CD4-positive, alpha-beta memory T cell (primary cell): ENCODE results near the gene SLC2A5. TPM values are rescaled to one million over a fixed set of nuclear protein-coding genes. Genes with fewer than 3 reads are reported as not detected.

Source experiments
- CTCF ChIA-PET: fragments of 350-600 bp; sonication (Branson Sonifier 250); formaldehyde crosslinking; loops from one replicate; lab custom pipeline; 2021; ENCODE audit warnings: inconsistent platforms; ENCODE audit not compliant: partially characterized antibody; lab: Charles Lee
- POLR2A ChIA-PET: fragments of 350-600 bp; sonication (Branson Sonifier 250); formaldehyde crosslinking; loops from one replicate; lab custom pipeline; 2021; ENCODE audit not compliant: partially characterized antibody; lab: Charles Lee
- DNase-seq, 5 donors: peaks; one replicate each; pipeline versions ENCODE4 v3.0.0 to v3.0.0-alpha.2; 2020 to 2022; ENCODE audit warnings: mixed read lengths in 1 of 5
- H3K27ac ChIP-seq: one replicate; pipeline ENCODE4 v1.7.0; 2013; ENCODE audit warnings: low read depth, low read length
- H3K27me3 ChIP-seq: 2 replicates; pipeline ENCODE4 v1.7.0; 2013; ENCODE audit warnings: mild to moderate bottlenecking, low read length, moderate library complexity; ENCODE audit not compliant: insufficient read depth
- H3K36me3 ChIP-seq: 2 replicates; pipeline ENCODE4 v1.7.0; 2013; ENCODE audit warnings: mild to moderate bottlenecking, low read length, moderate library complexity; ENCODE audit not compliant: insufficient read depth
- H3K4me1 ChIP-seq: 2 replicates; pipeline ENCODE4 v1.7.0; 2013; ENCODE audit warnings: mild to moderate bottlenecking, low read length, moderate library complexity; ENCODE audit not compliant: insufficient read depth
- H3K4me3 ChIP-seq, 2 donors: one replicate each; pipeline ENCODE4 v1.7.0; 2013; ENCODE audit warnings: low read length in 2 of 2, mild to moderate bottlenecking in 1 of 2
- H3K9me3 ChIP-seq, 2 donors: one replicate each; pipeline ENCODE4 v1.7.0; 2013; ENCODE audit warnings: low read length in 2 of 2, control low read depth in 1 of 2; ENCODE audit not compliant: control insufficient read depth in 1 of 2
- H3K27ac Mint-ChIP-seq, 7 donors: one replicate each; pipeline ENCODE4 v1.8.0; 2020 to 2021; ENCODE audit warnings: mixed read lengths in 7 of 7, mild to moderate bottlenecking in 6 of 7, inconsistent platforms in 3 of 7, moderate library complexity in 3 of 7
- H3K27me3 Mint-ChIP-seq, 2 donors: one replicate each; pipeline ENCODE4 v1.8.0; 2020 to 2021; ENCODE audit warnings: mixed read lengths in 2 of 2
- H3K36me3 Mint-ChIP-seq, 2 donors: one replicate each; pipeline ENCODE4 v1.8.0; 2020 to 2021; ENCODE audit warnings: mixed read lengths in 2 of 2, inconsistent platforms in 1 of 2, mild to moderate bottlenecking in 1 of 2
- H3K4me1 Mint-ChIP-seq, 4 donors: one replicate each; pipeline ENCODE4 v1.8.0; 2020 to 2021; ENCODE audit warnings: mixed read lengths in 4 of 4, mild to moderate bottlenecking in 1 of 4
- H3K4me3 Mint-ChIP-seq, 8 donors: one replicate each; pipeline ENCODE4 v1.8.0; 2020 to 2021; ENCODE audit warnings: mixed read lengths in 8 of 8, mild to moderate bottlenecking in 7 of 8, moderate library complexity in 6 of 8, inconsistent platforms in 3 of 8
- H3K9me3 Mint-ChIP-seq, 8 donors: one replicate each; pipeline ENCODE4 v1.8.0; 2020 to 2021; ENCODE audit warnings: mixed read lengths in 8 of 8, mild to moderate bottlenecking in 5 of 8, inconsistent platforms in 3 of 8, moderate library complexity in 1 of 8
- intact Hi-C: fragments of 100-400 bp; cut with micrococcal nuclease; formaldehyde crosslinking; loops from one replicate; pipeline ENCODE4 v1.15.1; 2023
- polyA plus RNA-seq, 2 donors: library from polyadenylated mRNA; unstranded; fragments of 300-500 nt; fragmentation: Illumina TruSeq; gene quantifications; one replicate each; pipeline ENCODE4 v1.2.3, GENCODE V29; 2021
- total RNA-seq, 2 experiments: library from RNA; stranded (reverse); gene quantifications; one replicate each; pipeline ENCODE4 v1.2.3, GENCODE V29; 2021

Gene SLC2A5
- total and polyA plus RNA-seq, 4 experiments from 2014 or later = 0.23 TPM; not detected in 3

DNA sequence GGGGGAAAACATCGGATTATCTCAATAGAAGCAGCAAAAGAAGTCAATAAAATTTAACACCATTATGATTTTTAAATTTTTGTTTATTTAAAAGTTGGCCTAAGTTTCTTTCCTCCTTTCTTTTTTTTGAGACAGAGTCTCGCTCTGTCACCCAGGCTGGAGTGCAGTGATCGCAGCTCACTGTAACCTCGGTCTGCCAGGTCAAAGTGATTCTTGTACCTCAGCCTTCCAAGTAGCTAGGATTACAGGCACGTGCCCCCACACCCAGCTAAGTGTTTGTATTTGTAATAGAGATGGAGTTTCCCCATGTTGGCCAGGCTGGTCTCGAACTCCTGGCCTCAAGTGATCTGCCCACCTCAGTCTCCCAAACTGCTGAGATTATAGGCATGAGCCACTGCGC lies 20.9 kb downstream of the SLC2A5 start:
- CTCF ChIA-PET = no interaction called here
- intact Hi-C loops = no loop called here
- Mint-ChIP-seq H3K4me3 (no peak overlapping the region), H3K9me3 (no peaks in the 10 kb centered on the region), H3K27me3 (peaks cover 4 to 6% of the 10 kb centered on the region in 2 donors), H3K36me3 (no peaks in the 10 kb centered on the region), H3K27ac (no peak overlapping the region), H3K4me1 (no peaks in the 10 kb centered on the region)
- Histone ChIP-seq H3K4me1 (no peaks in the 10 kb centered on the region), H3K4me3 (no peak overlapping the region), H3K27me3 (no peaks in the 10 kb centered on the region), H3K9me3 (no peaks in the 10 kb centered on the region), H3K27ac (no peak overlapping the region), H3K36me3 (no peaks in the 10 kb centered on the region)
- no peak for DNase-seq
- POLR2A ChIA-PET = no interaction called here

DNA sequence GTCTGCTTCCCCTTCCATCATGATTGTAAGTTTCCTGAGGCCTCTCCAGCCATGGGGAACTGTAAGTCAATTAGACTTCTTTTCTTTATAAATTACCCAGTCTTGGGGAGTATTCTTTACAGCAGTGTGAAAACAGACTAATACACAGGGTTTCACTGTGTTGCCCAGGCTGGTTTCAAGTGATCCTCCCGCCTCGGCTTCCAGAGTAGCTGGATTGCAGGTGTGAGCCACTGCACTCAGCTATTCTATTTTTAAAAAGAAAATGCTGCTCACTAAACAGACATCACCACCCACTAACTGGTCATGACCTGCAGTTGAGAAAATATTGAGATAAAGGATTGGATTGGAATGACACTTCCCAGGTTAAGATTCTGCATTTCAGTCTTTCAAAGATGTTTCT lies 22.4 kb downstream of the SLC2A5 start:
- Mint-ChIP-seq H3K4me1 (no peaks in the 10 kb centered on the region), H3K36me3 (no peaks in the 10 kb centered on the region), H3K27me3 (peaks cover 6% of the 10 kb centered on the region in 2 donors), H3K4me3 (no peak overlapping the region), H3K9me3 (no peaks in the 10 kb centered on the region), H3K27ac (no peak overlapping the region)
- ChIA-PET CTCF (interaction anchor here (1.0 kb wide), 1 partner anchor 42 kb away, joined by 3 read pairs; no protein-coding TSS in a partner anchor), POLR2A (no interaction called here)
- H3K4me1 ChIP-seq = no peaks in the 10 kb centered on the region
- no peaks in the 10 kb centered on the region for H3K36me3 ChIP-seq
- H3K27me3 ChIP-seq = no peaks in the 10 kb centered on the region
- no peak overlapping the region for H3K27ac ChIP-seq
- H3K9me3 ChIP-seq = no peaks in the 10 kb centered on the region
- DNase-seq = no peak
- H3K4me3 ChIP-seq = no peak overlapping the region
- intact Hi-C loops = no loop called here

DNA sequence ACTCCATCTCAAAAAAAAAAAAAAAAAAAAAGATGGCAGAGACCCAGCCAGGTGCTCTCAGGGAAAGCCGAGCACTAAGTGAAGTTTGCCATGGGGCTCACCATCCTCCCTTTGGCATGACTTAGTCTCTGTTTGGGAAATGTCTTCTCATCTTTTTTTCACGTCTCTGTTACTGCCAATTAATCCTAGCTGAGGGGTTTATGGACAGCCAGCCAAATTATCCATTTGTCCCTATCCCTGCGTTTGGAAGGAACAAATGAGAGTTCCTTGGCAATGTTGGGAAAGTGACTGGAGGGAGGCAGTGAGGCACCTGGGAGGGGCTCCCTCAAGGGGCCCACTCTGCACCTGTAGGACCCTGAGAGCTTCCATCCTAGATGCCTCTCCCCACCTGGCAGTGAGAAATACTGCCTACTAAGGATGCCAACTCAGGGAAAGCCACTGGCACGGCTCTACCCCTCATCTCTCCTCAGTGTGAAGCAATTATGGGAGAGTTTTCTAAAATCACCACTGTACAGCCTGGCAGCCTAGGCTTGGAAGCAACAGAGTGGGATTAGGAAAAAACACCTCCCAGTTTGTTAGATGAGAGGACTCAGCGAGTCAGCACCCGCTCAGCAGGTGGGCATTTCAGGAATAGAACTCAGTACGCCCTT lies 23.4 kb downstream of the SLC2A5 start:
- no peaks in the 10 kb centered on the region for H3K36me3 Mint-ChIP-seq
- H3K36me3 ChIP-seq = no peaks in the 10 kb centered on the region
- peaks cover 6% of the 10 kb centered on the region in 2 donors for H3K27me3 Mint-ChIP-seq
- ChIA-PET CTCF (no interaction called here), POLR2A (no interaction called here)
- no peaks in the 10 kb centered on the region for H3K27me3 ChIP-seq
- no peak for DNase-seq
- no peak overlapping the region for H3K4me3 Mint-ChIP-seq
- intact Hi-C loops = no loop called here
- no peaks in the 10 kb centered on the region for H3K9me3 Mint-ChIP-seq
- H3K9me3 ChIP-seq = no peaks in the 10 kb centered on the region
- no peaks in the 10 kb centered on the region for H3K4me1 ChIP-seq
- H3K4me3 ChIP-seq = no peak overlapping the region
- no peaks in the 10 kb centered on the region for H3K4me1 Mint-ChIP-seq
- no peak overlapping the region for H3K27ac ChIP-seq
- H3K27ac Mint-ChIP-seq = peak overlapping the region in 1 of 7 donors; percentile 17

DNA sequence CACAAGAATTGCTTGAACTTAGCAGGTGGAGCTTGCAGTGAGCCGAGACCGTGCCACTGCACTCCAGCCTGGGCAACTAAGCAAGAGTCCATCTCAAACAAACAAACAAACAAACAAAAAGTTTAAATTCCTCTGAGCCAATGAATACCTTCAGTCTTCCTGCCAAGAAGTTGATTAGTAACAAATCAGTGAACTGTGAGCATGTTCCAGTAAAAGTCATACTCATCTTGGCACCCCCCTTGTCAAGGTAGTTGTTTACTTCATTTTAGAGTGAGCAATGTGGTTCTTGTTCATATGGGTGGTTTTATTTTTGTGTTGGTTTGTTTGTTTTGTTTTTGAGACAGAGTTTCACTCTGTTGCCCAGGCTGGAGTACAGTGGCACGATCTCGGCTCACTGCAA lies 25.2 kb downstream of the SLC2A5 start:
- intact Hi-C loops = no loop called here
- no peaks in the 10 kb centered on the region for H3K36me3 Mint-ChIP-seq
- CTCF ChIA-PET = no interaction called here

DNA sequence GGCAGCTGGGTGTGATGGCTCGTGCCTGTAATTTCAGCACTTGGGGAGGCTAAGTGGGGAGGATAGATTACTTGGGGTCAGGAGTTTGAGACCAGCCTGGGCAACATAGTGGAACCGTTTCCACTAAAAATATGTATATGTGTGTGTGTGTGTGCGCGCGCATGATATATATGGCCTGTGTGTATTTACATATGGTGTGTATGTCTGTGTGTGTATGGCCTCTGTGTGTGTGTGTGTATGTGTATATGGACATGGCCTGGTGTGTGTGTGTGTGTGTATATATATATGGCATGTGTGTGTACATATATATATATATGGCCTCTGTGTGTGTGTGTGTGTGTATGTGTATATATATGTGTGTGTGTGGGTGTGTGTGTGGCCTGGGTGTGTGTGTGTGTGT lies 27.2 kb downstream of the SLC2A5 start:
- H3K27ac Mint-ChIP-seq = no peak overlapping the region
- no peaks in the 10 kb centered on the region for H3K9me3 Mint-ChIP-seq
- H3K4me3 Mint-ChIP-seq = no peak overlapping the region
- intact Hi-C loops = no loop called here
- peaks cover 0 to 1% (median 0%) of the 10 kb centered on the region in 4 donors for H3K4me1 Mint-ChIP-seq
- Histone ChIP-seq H3K9me3 (no peaks in the 10 kb centered on the region), H3K27ac (no peak overlapping the region), H3K4me1 (no peaks in the 10 kb centered on the region), H3K4me3 (no peak overlapping the region), H3K27me3 (no peaks in the 10 kb centered on the region), H3K36me3 (no peaks in the 10 kb centered on the region)
- CTCF ChIA-PET = no interaction called here
- POLR2A ChIA-PET = no interaction called here
- peaks cover 4 to 7% of the 10 kb centered on the region in 2 donors for H3K27me3 Mint-ChIP-seq
- DNase-seq = no peak
- no peaks in the 10 kb centered on the region for H3K36me3 Mint-ChIP-seq

More for the DNA sequence above, 25.2 kb downstream of the SLC2A5 start:
- Histone ChIP-seq H3K9me3 (no peaks in the 10 kb centered on the region), H3K4me3 (no peak overlapping the region), H3K36me3 (no peaks in the 10 kb centered on the region), H3K27me3 (no peaks in the 10 kb centered on the region), H3K4me1 (no peaks in the 10 kb centered on the region), H3K27ac (no peak overlapping the region)
- POLR2A ChIA-PET = no interaction called here
- peaks cover 6% of the 10 kb centered on the region in 2 donors for H3K27me3 Mint-ChIP-seq
- no peak overlapping the region for H3K4me3 Mint-ChIP-seq
- no peak for DNase-seq
- peaks cover 0 to 1% (median 0%) of the 10 kb centered on the region in 4 donors for H3K4me1 Mint-ChIP-seq
- H3K9me3 Mint-ChIP-seq = no peaks in the 10 kb centered on the region
- no peak overlapping the region for H3K27ac Mint-ChIP-seq

DNA sequence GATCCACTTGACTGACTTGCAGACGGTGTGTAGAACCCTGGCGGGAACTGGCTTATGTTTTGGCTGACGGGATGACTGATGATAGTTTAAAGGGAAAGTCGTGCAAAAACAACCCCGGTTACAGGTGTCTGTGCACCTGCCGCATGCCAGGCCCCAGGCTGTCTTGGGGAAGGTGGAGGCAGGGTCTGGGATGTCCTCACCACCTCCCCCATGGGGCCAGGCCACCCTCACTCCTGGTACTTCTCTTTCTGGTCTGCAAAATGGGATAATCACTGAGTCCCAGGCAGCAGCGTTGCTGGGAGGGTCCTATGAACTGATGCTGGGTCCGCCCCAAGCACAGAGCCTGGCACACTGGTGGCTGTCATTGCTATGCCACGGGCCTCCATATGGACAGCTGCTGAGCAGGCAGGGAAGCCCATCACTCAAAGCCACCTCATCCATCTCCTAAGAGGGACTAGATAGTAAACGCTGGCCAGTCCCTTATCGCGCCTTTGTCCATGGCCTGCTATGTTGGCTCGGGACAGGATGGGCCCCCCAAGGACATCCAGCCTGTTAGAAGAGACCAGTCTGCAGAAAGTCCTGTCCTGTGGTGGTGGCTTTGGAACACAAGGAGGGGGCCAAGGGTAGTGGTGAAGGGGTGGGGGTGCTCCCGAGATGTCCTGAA lies 28.2 kb downstream of the SLC2A5 start:
- Histone ChIP-seq H3K36me3 (no peaks in the 10 kb centered on the region), H3K27ac (no peak overlapping the region), H3K9me3 (no peaks in the 10 kb centered on the region), H3K27me3 (no peaks in the 10 kb centered on the region), H3K4me3 (no peak overlapping the region), H3K4me1 (no peaks in the 10 kb centered on the region)
- H3K4me1 Mint-ChIP-seq = peaks cover 0 to 1% (median 0%) of the 10 kb centered on the region in 4 donors
- H3K27me3 Mint-ChIP-seq = peaks cover 2 to 6% of the 10 kb centered on the region in 2 donors
- ChIA-PET CTCF (no interaction called here), POLR2A (no interaction called here)
- DNase-seq = no peak
- no peak overlapping the region for H3K27ac Mint-ChIP-seq
- intact Hi-C loops = no loop called here
- H3K36me3 Mint-ChIP-seq = no peaks in the 10 kb centered on the region
- peaks cover 0 to under 1% (median 0%) of the 10 kb centered on the region in 8 donors for H3K9me3 Mint-ChIP-seq
- no peak overlapping the region for H3K4me3 Mint-ChIP-seq

DNA sequence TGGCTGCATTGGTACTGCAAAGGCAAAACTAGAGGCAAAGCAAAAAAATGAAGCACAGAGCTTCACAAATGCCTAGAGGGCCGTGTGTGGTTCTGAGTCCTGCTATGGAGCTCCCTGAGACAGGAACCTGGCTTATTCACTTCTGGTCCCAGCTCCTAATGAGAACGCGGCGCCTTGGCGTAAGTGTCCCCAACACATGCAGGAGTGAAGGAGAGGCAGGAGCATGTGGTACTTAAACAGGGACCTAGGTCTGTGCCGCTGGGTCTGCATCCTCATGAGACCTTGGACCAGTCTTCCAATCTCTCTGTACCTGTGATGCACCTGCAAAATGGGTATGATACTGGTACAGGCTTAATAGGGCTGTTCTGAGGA lies 28.8 kb downstream of the SLC2A5 start:
- ChIA-PET POLR2A (no interaction called here), CTCF (interaction anchor here (0.6 kb wide), 1 partner anchor 1415 kb away, joined by 4 read pairs; no protein-coding TSS in a partner anchor)
- intact Hi-C loops = no loop called here
- Histone ChIP-seq H3K4me3 (no peak overlapping the region), H3K36me3 (no peaks in the 10 kb centered on the region), H3K27ac (no peak overlapping the region), H3K4me1 (no peaks in the 10 kb centered on the region), H3K9me3 (peaks cover 0 to under 1% of the 10 kb centered on the region in 2 donors), H3K27me3 (no peaks in the 10 kb centered on the region)
- Mint-ChIP-seq H3K4me1 (peaks cover 0 to 1% (median 0%) of the 10 kb centered on the region in 4 donors), H3K27ac (no peak overlapping the region), H3K27me3 (peaks cover 2 to 6% of the 10 kb centered on the region in 2 donors), H3K9me3 (peaks cover 0 to 6% (median 4%) of the 10 kb centered on the region in 8 donors), H3K4me3 (no peak overlapping the region), H3K36me3 (no peaks in the 10 kb centered on the region)
- no peak for DNase-seq
